ENCODE results near the gene TLE5.
A peak's percentile ranks its signal among the peaks of the same experiment; 100 is the strongest.

TLE5 gene, protein sequence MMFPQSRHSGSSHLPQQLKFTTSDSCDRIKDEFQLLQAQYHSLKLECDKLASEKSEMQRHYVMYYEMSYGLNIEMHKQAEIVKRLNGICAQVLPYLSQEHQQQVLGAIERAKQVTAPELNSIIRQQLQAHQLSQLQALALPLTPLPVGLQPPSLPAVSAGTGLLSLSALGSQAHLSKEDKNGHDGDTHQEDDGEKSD

DNA sequence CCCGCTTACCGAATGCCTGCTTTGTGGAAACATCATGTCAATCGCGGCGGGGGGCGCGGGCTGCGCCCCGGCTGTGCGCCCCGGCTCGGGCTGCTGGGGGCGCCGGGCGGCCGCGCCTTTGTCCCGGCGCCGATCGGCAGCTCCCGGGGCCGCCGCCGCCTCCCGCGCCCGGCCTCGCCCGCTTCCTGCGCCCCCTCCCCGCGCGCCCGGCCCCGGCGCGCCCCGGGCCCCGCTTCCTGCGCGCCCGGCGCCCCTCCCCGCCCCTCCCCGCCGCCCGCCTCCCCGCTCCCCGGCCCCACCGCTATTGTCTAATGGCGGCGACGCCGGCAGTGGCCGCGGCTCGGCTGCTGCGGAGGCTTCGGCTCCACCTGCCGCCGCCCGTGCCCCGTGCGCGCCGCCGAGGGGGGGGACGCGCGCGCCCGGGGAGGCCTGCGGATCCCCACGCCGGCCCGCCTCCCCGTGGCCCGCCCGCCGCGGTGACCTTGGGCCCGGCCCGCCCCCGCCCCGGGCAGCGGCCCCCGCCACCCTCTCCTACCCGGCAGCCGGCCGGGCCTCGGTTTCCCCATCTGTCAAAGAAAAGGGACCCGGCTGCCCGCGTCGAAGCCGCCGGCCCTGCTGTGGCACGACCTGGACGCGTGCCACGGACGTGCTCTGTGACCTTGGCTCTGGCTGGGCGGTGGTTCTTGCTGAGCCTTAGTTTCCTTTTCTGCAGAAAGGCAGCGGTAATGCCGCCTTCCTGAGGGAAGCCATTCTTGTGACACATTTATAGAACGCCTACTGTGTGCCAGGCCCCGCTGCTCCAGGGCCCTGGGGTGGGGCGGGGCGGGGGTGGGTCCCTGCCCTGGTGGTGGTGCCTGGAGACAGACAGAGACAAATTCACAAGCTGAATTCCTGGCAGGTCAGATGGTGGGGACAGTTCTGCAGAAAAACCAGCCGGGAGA lies at the start of gene TLE5:
Gene TLE5 (minus strand): TSS at position 331 of the 941 bp plus-strand sequence. CDS start 295 bp downstream, at position 36.
- DNase-seq (ENCODE audit: low read depth in 2 of 3, low spot score in 2 of 3) = peak; percentile 27 to 61 (median 52)

DNA sequence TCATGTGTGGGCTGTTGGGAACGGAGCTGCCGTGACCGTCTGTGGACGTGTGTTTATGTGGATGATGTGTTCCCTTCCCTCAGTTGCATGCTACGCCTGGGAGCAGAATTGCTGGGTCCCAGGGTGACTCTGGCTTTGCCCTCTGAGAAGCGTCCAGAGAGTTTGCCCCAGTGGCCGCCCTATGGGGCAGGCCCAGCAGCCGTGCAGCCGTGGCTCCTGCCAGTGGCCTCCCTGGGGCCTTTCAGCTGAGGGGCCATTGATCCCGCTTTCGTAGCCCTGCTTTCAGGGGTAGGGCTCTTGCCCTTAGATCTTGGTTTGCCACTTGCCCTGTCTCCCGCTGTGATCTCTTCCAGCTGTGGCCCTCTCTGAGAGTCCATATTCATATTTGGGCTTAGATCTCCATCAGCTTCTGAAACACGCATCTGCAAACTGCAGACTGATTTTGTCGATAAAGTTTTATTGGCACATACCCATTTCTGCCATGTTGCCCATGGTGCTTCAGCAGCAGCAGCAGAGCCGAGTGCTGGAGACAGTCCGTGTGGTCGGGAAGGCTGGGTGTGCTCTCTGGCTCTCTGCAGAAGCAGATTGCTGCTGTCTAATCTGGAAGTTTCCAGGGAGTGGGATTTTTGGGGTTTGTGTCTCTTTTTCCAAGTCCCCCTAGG lies 49.4 kb upstream of the TLE5 start:
- no peak for DNase-seq (ENCODE audit: low read depth in 2 of 3, low spot score in 2 of 3)

DNA sequence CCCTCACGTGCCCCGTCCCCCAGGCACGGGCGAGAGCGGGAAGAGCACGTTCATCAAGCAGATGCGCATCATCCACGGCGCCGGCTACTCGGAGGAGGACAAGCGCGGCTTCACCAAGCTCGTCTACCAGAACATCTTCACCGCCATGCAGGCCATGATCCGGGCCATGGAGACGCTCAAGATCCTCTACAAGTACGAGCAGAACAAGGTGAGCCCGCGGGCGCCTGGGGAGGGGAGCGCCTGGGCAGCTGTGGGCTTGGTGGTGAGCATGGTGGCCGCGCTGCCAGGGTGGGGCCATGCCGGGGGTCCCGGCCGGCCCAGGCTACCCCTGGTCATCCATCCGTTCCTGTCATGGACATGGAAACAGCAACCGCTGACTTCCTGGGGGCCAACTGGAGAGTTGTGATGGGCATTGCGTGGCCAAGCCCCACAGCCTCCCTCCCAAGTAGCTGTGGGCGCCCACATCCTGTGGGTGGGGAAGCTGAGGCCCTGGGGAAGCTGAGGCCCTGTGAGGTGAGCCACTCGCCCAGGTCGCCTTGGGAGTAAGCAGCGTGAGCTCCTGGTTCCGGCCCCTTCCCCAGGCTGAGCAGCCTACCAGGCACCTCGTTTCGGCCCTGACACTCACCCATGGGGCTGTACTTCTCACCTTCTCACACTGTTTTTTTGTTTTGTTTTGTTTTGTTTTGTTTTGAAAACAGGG lies 48.0 kb upstream of the TLE5 start:
- DNase-seq (ENCODE audit: low read depth in 2 of 3, low spot score in 2 of 3) = no peak

DNA sequence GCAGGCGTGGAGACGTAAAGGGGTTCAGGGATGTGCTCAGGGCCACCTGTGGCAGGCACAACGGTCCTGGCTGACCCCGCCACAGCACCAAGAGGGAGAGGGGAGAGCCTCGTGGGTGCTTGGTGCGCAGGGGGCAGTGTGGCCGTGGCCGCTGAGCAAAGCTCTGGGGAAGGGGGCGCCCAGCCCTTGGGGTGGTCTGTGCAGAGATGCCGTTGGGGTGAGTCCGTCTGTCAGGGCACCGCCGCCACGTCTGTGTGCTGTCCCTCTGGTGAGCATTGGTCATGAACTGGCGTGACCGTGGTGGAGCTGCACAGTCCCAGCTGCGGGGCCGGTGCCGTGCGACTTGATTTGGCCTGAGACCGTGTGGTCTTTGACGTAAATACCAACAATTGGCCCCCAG lies 47.2 kb upstream of the TLE5 start:
- no peak for DNase-seq (ENCODE audit: low read depth in 2 of 3, low spot score in 2 of 3)

DNA sequence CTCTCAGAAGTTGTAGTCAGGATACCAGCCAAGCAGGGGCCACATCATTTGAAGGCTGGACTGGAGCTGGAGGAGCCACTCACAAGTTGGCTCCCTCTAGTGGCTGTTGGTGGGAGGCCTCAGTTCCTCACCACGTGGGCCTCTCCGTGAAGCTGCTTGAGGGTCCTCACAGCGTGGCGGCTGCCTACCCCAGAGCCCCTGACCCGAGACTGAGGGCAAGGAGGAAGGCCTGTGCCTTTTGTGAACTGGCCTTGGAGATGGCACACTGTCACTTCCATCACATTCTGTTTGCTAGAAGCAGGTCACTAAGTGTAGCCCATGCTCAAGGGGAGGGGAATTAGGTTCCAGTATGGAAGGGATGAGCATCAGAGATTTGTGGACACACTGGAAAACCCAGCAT lies 46.5 kb upstream of the TLE5 start:
- peak in 2 of 3 experiments; percentile 27 to 56 for DNase-seq (ENCODE audit: low read depth in 2 of 3, low spot score in 2 of 3)

DNA sequence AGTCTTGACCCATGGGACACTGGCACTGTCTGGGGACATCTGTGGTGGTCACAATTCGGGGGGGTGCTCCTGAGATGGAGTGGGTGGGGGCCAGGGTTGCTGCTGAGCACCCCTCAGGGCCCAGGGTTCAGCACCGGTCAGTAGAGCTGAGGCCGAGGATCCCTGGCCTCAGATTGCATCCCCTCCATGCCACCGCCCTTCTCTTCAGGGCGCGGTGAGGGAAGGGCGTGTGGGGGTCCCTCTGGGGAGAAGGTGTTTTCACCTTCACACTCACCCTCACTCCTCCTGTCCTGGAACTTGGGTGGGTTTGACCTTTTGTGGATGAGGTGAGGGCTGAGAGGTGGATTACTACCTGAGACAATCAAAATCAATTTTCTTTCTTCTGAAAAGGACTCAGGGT lies 45.4 kb upstream of the TLE5 start:
- DNase-seq (ENCODE audit: low read depth in 2 of 3, low spot score in 2 of 3) = no peak

DNA sequence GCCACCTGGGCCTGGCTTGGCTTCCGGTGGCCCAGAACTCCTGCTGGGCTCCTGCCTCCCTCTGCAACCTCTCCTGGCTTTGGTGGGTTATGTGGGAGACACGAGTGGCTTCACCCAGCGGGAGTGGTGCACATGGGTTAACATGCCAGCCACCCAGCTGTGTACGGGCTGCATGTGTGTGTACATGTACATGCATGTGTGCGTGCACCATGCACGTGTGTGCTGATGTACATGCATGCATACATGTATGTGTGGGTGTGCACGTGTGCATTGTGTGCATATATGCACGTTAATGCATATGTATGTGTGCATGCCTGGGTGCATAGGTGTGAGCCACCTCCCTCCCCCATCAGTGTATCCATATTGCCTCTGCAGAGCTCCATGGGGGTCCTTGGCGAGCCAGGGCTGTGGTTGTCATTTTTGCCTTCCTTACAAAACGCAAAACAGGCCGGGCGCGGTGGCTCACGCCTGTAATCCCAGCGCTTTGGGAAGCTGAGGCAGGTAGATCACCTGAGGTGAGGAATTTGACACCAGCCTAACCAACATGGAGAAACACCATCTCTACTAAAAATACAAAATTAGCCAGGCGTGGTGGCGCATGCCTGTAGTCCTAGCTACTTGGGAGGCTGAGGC lies 44.3 kb upstream of the TLE5 start:
- DNase-seq (ENCODE audit: low read depth in 2 of 3, low spot score in 2 of 3) = no peak

DNA sequence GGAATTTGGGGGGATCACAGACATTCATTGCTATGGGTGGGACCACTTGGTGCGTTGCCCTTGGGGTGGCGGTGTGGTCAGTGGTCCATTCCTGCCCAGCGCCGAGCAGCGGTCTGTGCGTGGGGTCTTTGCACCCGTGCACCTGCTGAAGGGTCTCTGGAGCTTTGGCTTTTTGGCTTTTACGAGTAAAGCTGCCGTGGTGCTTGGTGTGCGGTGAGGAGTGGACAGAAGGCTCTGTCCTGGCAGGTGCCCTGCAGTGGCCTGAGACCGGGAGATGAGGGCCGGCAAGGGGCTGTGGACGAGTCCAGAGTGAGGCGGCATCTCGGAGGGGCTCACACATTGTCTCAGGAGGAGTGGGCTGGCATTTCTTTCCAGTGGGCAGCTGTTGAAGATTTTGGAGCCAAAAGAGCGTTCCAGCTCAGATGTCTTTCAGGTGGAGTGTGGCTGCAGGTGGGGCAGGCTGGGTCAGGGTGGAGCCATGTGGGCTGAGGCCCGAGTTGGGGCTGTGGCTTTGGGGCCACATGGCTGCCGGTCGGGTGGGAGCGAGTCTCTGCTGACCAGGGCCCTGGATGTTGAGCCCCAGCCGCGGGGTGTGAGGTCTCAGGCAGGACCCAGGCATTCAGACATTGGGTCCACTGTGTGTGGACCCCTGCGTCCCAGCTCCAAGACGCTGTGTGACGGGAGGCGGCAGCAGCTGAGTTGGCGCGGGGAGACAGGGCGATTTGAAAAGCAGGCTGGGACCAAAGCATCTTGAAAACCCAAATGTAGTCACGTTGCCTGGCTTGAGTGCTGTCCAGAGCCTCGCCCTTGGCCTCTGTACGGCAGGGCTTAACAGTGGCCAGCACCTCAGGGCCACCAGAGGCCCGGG lies 43.6 kb upstream of the TLE5 start:
- DNase-seq (ENCODE audit: low read depth in 2 of 3, low spot score in 2 of 3) = no peak

DNA sequence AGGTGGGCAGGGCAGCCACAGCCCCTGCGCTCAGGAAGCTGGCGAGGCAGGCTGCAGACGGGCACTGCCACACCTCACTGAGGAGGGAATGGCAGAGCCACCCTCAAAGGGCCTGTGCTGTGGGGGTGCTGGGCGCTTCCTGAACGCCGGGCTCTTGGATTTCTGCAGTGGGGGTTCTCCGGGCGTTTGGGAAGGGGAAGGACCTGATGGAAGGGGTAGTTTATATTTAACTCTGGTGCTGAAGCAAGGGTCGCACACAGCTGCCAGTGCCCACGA lies 42.4 kb upstream of the TLE5 start:
- DNase-seq (ENCODE audit: low read depth in 2 of 3, low spot score in 2 of 3) = no peak

DNA sequence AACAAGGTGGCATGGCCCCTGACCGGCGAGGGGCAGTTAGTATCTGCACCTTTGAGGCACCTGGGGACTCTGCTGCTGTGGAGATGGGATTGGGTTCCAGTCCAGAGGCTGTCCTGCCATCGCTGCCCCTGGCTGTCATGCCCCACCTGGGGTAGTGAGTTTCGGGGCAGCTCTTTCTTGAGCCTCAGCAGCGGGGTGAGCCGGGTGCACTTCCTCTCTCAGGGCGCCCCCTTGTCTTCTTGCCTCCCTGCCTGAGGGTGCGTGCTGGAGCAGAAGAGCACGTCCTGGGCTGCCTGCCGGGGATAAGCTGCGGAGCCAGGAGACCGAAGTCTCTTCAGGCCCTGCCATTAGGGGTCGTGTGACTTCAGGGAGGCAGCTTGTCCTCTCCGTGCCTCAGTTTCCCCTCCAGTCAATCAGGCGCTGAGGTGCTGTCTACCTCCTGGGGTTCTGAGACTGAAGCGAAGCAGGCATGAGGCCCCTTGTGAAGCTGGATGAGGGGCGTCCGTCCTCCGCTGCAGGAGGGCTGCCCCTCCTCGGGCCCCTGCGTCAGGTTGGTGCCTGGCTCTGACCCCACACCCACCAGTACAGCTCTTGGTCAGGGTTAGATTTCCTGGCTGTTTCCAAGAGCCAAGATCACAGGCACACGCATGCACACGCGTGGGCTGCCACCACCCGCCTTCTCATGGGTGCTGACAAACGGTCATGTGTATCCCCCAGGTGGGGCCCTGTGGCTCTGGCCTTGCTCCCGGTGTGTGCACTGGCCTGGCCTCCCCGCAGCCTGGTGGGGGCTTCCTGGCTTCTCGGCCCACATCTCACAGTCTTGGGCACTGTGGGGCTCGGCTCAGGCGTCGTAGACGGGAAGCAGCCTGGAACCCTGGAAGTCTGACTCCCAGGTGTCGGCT lies 40.2 kb upstream of the TLE5 start:
- DNase-seq (ENCODE audit: low read depth in 2 of 3, low spot score in 2 of 3) = no peak

DNA sequence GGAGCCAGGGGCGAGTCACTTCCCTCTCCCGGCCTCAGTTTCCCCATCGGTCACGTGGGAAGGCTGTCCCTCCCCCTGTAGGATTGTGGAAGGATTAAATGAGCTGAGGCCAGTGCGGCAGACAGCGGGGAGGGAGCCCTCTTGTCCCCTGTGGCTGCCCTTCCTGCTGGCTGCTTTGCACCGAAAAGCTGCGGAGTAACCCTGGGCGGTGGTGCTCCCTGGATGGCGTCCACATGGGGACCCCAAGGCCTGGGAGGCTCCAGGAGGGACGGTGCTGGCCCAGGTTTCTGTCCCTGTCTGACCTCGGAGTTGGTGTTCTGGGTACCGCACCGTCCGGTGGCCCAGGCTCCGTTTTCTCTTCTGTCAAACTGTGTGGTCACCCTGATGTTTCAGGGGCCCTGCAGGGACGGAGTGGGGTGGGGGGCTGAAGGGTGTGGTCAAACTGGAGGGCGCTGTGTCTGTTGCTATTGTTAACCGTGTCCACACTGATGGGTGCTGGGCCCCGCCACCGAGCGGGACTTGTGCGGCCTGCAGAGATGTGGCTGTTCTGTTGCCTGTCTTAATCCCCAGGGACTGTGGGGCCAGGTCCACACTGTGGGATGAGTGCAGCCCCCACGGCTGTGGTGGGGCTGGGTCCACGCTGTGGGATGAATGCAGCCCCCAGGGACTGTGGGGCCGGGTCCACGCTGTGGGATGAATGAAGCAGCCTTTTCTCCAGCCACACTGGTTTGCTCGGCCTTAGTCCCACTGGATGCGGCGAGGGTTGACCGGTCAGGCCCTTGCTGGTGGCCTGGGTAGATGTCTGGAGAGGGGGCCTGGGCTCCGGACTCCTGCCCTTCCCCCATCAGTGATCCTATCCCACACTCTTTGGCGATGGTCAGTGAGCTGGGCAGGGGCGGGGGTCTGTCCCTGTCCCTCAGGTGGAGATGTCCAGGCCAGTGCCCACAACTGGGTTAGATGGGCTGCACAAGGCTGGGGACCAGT lies 38.7 kb upstream of the TLE5 start:
- DNase-seq (ENCODE audit: low read depth in 2 of 3, low spot score in 2 of 3) = no peak

DNA sequence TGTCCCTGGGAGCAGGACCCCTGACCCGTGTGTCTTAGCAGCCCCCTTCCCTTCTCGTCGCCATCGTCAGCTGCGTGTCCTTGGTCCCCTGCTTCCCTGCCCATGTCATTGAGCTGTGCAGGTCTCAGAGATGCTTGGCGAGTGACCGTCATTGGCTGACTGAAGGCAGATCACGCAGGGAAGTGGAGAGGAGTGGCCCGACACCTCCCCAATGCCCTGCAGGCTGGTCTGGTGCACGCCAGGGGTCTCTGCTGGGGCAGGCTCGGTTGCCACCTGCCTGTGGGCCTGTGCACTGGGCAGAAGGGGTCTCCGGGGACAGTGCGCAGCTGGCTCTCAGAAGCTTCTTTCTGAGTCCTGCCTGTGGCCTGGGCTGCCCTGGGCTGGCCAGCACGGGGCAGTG lies 38.0 kb upstream of the TLE5 start:
- no peak for DNase-seq (ENCODE audit: low read depth in 2 of 3, low spot score in 2 of 3)

DNA sequence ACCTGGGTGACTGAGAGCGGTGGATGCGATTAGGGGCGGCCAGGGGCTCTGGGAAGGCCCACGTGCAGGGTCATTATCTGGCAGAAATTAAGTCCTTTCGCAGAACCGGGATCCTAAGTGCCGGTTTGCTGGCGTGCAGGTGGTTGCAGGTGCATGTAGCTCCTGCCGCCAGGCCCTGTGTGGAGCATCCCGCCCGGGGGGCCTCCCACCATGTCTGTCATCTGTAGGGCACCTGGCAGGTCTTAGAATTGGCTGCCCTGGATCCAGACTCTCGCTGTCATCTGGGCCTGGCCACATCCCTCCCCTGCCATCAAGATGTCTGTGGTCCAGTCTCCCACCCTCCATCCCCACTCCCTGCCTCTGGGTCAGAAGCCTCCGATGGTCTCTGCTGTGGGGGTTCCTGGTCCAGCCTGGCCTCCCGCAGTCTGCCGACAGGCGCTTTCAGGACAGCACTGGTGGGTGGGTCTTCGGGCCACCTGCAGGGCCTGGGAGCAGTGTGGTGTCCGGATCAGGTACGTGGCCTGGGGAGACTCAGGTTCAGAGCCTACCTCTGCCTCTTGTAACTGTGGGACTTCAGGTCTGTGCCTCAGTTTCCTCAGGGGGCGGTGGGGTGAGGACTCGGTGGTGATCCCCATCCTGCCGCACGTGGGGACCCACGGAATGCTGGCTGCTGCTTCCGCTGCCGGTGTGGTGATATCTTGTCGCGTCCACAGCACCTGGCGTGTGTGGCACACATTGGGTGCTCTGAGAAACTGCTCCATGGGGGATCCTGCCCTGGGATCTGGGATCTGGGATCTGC lies 37.3 kb upstream of the TLE5 start:
- no peak for DNase-seq (ENCODE audit: low read depth in 2 of 3, low spot score in 2 of 3)

DNA sequence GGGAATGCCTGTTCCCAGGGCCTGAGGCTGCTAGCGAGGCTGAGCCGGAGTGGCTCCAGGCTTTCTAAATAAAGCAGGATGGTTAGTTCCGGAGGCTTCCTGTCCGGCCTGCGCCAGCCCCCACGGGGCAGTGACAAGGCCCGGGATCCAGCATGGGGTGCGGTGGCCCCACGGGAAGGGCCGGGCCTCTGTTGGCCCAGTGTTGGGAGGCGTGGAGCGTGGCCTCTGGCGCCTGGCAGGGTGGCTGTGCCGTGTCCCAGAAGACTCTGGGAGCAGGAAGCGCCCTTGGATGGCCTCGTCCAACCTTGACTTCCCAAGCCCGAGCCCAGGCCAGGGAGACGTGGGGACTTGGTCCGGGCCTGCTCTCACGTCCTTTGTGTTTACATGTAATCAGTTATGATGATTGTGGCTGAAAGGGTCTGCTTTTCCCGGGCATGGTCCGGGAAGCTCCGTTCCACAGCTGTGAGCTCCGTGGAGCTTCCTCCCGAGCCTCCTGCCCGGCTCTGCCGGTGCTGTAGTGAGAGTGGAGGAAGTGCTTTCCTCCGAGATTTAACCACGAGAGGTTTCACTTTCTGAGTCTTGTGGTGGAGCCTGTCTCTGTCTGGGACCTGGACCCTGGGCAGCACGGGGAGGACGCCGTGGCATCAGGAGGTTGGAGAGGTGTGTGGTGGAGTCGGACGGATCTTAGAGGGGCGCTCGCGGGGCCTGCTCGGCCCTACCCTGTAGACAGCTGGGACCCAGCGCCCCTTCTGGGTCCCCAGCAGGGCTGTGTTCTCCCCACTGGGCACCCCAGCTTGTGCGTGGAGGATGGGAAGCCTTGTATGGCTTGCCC lies 36.4 kb upstream of the TLE5 start:
- DNase-seq (ENCODE audit: low read depth in 2 of 3, low spot score in 2 of 3) = no peak

DNA sequence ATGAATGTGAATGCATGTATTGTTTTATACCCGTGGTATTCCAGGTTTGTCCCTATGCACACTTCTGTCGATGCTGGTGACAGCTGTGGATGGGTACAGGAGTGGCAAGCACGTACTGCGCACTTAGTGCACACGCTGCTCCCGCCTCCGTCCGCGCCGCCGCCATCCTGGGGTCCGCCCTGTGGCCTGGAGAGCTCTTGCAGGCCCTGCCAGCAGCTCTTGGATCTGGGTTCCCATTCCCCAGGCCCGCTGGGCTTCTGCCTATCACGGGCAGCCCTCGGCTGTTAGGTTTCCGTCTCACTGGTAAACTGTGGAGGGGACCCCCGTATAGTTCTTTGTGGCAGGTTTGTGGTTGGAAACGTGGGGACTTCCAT lies 35.8 kb upstream of the TLE5 start:
- DNase-seq (ENCODE audit: low read depth in 2 of 3, low spot score in 2 of 3) = no peak

DNA sequence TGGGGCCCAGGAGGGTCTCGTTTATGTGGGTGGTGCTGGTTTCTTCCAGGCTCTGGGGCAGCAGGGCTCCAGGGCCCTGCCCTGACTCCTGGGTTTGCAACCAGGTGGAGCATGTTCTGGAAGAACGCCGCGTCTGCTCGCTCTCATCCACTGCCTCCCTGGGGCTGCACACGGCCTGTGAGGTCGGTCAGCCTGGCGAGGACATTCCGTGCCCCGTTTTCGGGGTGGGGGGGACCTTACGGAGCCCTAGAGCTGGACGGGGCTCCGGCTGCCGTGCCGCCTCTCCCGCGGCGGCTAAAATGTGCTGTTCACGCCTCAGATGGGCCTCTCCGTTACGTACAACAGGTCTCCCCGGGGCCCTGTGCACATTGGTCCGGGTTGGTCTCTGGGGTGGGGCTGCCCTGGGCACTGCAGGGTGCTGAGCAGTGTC lies 35.2 kb upstream of the TLE5 start:
- DNase-seq (ENCODE audit: low read depth in 2 of 3, low spot score in 2 of 3) = no peak
